Jurkat, Clone E6-1 (cell line): ENCODE measurements around the gene GALNT15.

ENCODE experiments used
- DNase-seq: peaks from one replicate; pipeline ENCODE4 v3.0.0-alpha.2; 2011; ENCODE audit warnings: low read depth, low spot score
- H3K4me3 ChIP-seq: 2 replicates; pipeline ENCODE4 v1.5.1; 2011; ENCODE audit warnings: mild to moderate bottlenecking, low read length, control low read depth, moderate library complexity

The GALNT15 gene

GRCh38 chr3:16183082-16183481 lies 8.6 kb downstream of the GALNT15 start:
- no peak overlapping the region for H3K4me3 ChIP-seq
- no peak for DNase-seq

- DNase-seq, result no peak
Measured at GRCh38 chr3:16183601-16184270, 9.3 kb downstream of the GALNT15 start.

GRCh38 chr3:16186086-16186485 lies 11.6 kb downstream of the GALNT15 start:
- H3K4me3 ChIP-seq, result no peak overlapping the region
- DNase-seq, result no peak

More at GRCh38 chr3:16183601-16184270, 9.3 kb downstream of the GALNT15 start:
- no peak overlapping the region for H3K4me3 ChIP-seq

GRCh38 chr3:16186565-16186964 lies 12.1 kb downstream of the GALNT15 start:
- DNase-seq, result no peak
- no peak overlapping the region for H3K4me3 ChIP-seq

- H3K4me3 ChIP-seq, result no peak overlapping the region
- DNase-seq, result no peak
Measured at GRCh38 chr3:16187213-16187790, 12.8 kb downstream of the GALNT15 start.

- DNase-seq, result no peak
- no peak overlapping the region for H3K4me3 ChIP-seq
Measured at GRCh38 chr3:16188071-16188470, 13.6 kb downstream of the GALNT15 start.

- DNase-seq, result no peak
- no peak overlapping the region for H3K4me3 ChIP-seq
Measured at GRCh38 chr3:16189201-16189600, 14.7 kb downstream of the GALNT15 start.

- no peak overlapping the region for H3K4me3 ChIP-seq
- DNase-seq, result no peak
Measured at GRCh38 chr3:16190704-16191103, 16.2 kb downstream of the GALNT15 start.

GRCh38 chr3:16191591-16191990 lies 17.1 kb downstream of the GALNT15 start:
- no peak for DNase-seq
- no peak overlapping the region for H3K4me3 ChIP-seq

GRCh38 chr3:16192176-16192811 lies 17.8 kb downstream of the GALNT15 start:
- H3K4me3 ChIP-seq, result no peak overlapping the region
- DNase-seq, result no peak

GRCh38 chr3:16198427-16198826 lies 23.9 kb downstream of the GALNT15 start:
- H3K4me3 ChIP-seq, result no peak overlapping the region
- DNase-seq, result no peak

GRCh38 chr3:16199769-16200168 lies 25.3 kb downstream of the GALNT15 start:
- no peak overlapping the region for H3K4me3 ChIP-seq
- no peak for DNase-seq

GRCh38 chr3:16200411-16200810 lies 25.9 kb downstream of the GALNT15 start:
- DNase-seq, result no peak
- H3K4me3 ChIP-seq, result no peak overlapping the region

GRCh38 chr3:16203031-16203430 lies 28.6 kb downstream of the GALNT15 start:
- no peak overlapping the region for H3K4me3 ChIP-seq
- no peak for DNase-seq

- no peak overlapping the region for H3K4me3 ChIP-seq
- DNase-seq, result no peak
Measured at GRCh38 chr3:16203671-16204629, 29.5 kb downstream of the GALNT15 start.

- no peak overlapping the region for H3K4me3 ChIP-seq
- DNase-seq, result no peak
Measured at GRCh38 chr3:16204751-16205150, 30.3 kb downstream of the GALNT15 start.

- no peak for DNase-seq
Measured at GRCh38 chr3:16205156-16205870, 30.8 kb downstream of the GALNT15 start.

GRCh38 chr3:16207031-16207430 lies 32.6 kb downstream of the GALNT15 start:
- H3K4me3 ChIP-seq, result no peak overlapping the region
- DNase-seq, result no peak

More at GRCh38 chr3:16205156-16205870, 30.8 kb downstream of the GALNT15 start:
- no peak overlapping the region for H3K4me3 ChIP-seq
